RWPE2 (cell line): ENCODE results near the gene PTBP1.

Experiments used
- ATAC-seq: fragments of 200-7000 bp; cut with Tn5 transposase; 3 replicates; pipeline ENCODE4 v1.9.1; 2021; ENCODE audit warnings: low read depth
- DNase-seq: peaks from one replicate; pipeline ENCODE4 v3.0.0-alpha.2; 2020; ENCODE audit warnings: low spot score
- H3K27ac ChIP-seq: fragments of 450-650 bp; 2 replicates; pipeline ENCODE4 v1.5.1; 2017; ENCODE audit warnings: mild to moderate bottlenecking; ENCODE audit not compliant: poor library complexity, severe bottlenecking
- H3K27me3 ChIP-seq: fragments of 250-450 bp; sonication (Bioruptor Pico); 2 replicates; pipeline ENCODE4 v1.5.1; 2021; ENCODE audit warnings: mild to moderate bottlenecking, moderate library complexity; ENCODE audit not compliant: insufficient read depth, poor library complexity, severe bottlenecking
- H3K36me3 ChIP-seq: fragments of 250-450 bp; sonication (Bioruptor Pico); 2 replicates; pipeline ENCODE4 v1.5.1; 2020; ENCODE audit warnings: low read depth, mild to moderate bottlenecking, moderate library complexity
- H3K4me1 ChIP-seq: fragments of 250-450 bp; sonication (Bioruptor Pico); 2 replicates; pipeline ENCODE4 v1.5.1; 2021; ENCODE audit warnings: mild to moderate bottlenecking, moderate library complexity; ENCODE audit not compliant: insufficient read depth, poor library complexity, severe bottlenecking
- H3K4me3 ChIP-seq: fragments of 250-450 bp; sonication (Bioruptor Pico); 2 replicates; pipeline ENCODE4 v1.5.1; 2021; ENCODE audit warnings: mild to moderate bottlenecking, moderate library complexity; ENCODE audit not compliant: severe bottlenecking
- H3K9me3 ChIP-seq: fragments of 250-450 bp; sonication (Bioruptor Pico); 2 replicates; pipeline ENCODE4 v1.5.1; 2021; ENCODE audit warnings: mild to moderate bottlenecking, moderate library complexity; ENCODE audit not compliant: severe bottlenecking
- CTCF ChIP-seq: fragments of 450-650 bp; IDR thresholded peaks from one replicate; pipeline ENCODE4 v1.5.1; 2017; ENCODE audit warnings: mild to moderate bottlenecking, moderate library complexity; ENCODE audit not compliant: poor library complexity, severe bottlenecking

PTBP1 gene

GRCh38 chr19:812049-812746 lies 14.9 kb downstream of the PTBP1 start:
- Histone ChIP-seq H3K9me3 (no peaks in the 10 kb centered on the region), H3K27ac (no peak overlapping the region), H3K36me3 (peaks cover 47% of the 10 kb centered on the region), H3K4me1 (no peaks in the 10 kb centered on the region), H3K4me3 (no peak overlapping the region), H3K27me3 (no peaks in the 10 kb centered on the region)
- DNase-seq (no peak), ATAC-seq (no peak)
- TF ChIP-seq CTCF = no peak

GRCh38 chr19:812747-813218 lies 15.5 kb downstream of the PTBP1 start:
- DNase-seq = no peak
- ATAC-seq = no peak
- TF ChIP-seq CTCF = no peak
- Histone ChIP-seq H3K9me3 (no peaks in the 10 kb centered on the region), H3K36me3 (peaks cover 41% of the 10 kb centered on the region), H3K27me3 (no peaks in the 10 kb centered on the region), H3K4me3 (no peak overlapping the region), H3K27ac (no peak overlapping the region), H3K4me1 (no peaks in the 10 kb centered on the region)

- Histone ChIP-seq H3K27ac (no peak overlapping the region), H3K27me3 (no peaks in the 10 kb centered on the region), H3K9me3 (no peaks in the 10 kb centered on the region), H3K36me3 (peaks cover 36% of the 10 kb centered on the region), H3K4me1 (no peaks in the 10 kb centered on the region), H3K4me3 (no peak overlapping the region)
- ATAC-seq (peak; percentile 9; the same call in 1 of the 3 replicates), DNase-seq (no peak)
- no peak for TF ChIP-seq CTCF
Observed at GRCh38 chr19:813219-814151, 16.2 kb downstream of the PTBP1 start.

- ATAC-seq (peak; percentile 8; the same call in 2 of the 3 replicates), DNase-seq (no peak)
- Histone ChIP-seq H3K36me3 (peaks cover 27% of the 10 kb centered on the region), H3K27ac (no peak overlapping the region), H3K27me3 (no peaks in the 10 kb centered on the region), H3K9me3 (no peaks in the 10 kb centered on the region), H3K4me3 (no peak overlapping the region), H3K4me1 (no peaks in the 10 kb centered on the region)
- TF ChIP-seq CTCF = no peak
Observed at GRCh38 chr19:814152-815078, 17.2 kb downstream of the PTBP1 start.
